Esophagus (tissue), 2 donors: ENCODE results near the gene MBOAT7. TPM values are rescaled to one million over a fixed set of nuclear protein-coding genes. Genes with fewer than 3 reads are reported as not detected.

Source experiments
- H3K27ac ChIP-seq, 2 donors: one replicate each; pipeline ENCODE4 v1.5.1; 2013; ENCODE audit warnings: low read depth in 2 of 2, mild to moderate bottlenecking in 2 of 2, inconsistent platforms in 1 of 2, low read length in 1 of 2, moderate library complexity in 1 of 2
- H3K27me3 ChIP-seq, 2 donors: one replicate each; pipeline ENCODE4 v1.6.1; 2013; ENCODE audit warnings: low read length in 2 of 2, control low read depth in 1 of 2, mild to moderate bottlenecking in 1 of 2; ENCODE audit not compliant: insufficient read depth in 2 of 2, control insufficient read depth in 1 of 2
- H3K36me3 ChIP-seq, 2 donors: one replicate each; pipeline ENCODE4 v1.6.1; 2013; ENCODE audit warnings: low read length in 1 of 2; ENCODE audit not compliant: control insufficient read depth in 2 of 2, insufficient read depth in 2 of 2
- H3K4me1 ChIP-seq, 2 donors: one replicate each; pipeline ENCODE4 v1.6.1; 2013; ENCODE audit warnings: low read length in 1 of 2; ENCODE audit not compliant: control insufficient read depth in 2 of 2, insufficient read depth in 2 of 2
- H3K4me3 ChIP-seq, 2 donors: one replicate each; pipeline ENCODE4 v1.5.1; 2013; ENCODE audit warnings: low read length in 2 of 2, mild to moderate bottlenecking in 2 of 2, low read depth in 1 of 2, moderate library complexity in 1 of 2
- H3K9me3 ChIP-seq, 2 donors: one replicate each; pipeline ENCODE4 v1.6.1; 2013; ENCODE audit warnings: mild to moderate bottlenecking in 2 of 2, low read depth in 1 of 2, low read length in 1 of 2, moderate library complexity in 1 of 2; ENCODE audit not compliant: control insufficient read depth in 2 of 2, insufficient read depth in 1 of 2
- WGBS, 2 donors: extraction: QIAGEN DNeasy Blood & Tissue Kit; methylation state at CpG; one replicate each; pipeline ENCODE4 v1.1.7; 2013; 5-methylcytosine and 5-hydroxymethylcytosine counted together
- polyA plus RNA-seq, 2 donors: library from polyadenylated mRNA; stranded (reverse); fragments of 200-250 nt; gene quantifications; one replicate each; pipeline ENCODE4 v1.2.3, GENCODE V29; 2013
- donor health status: healthy with polysubstance abuse.
- donor health status: Bipolar disorder and iron deficiency.

MBOAT7 gene
- polyA plus RNA-seq, 2 donors: 21.4 to 22.0 TPM

- WGBS, 2 donors: 81% methylated on average over 23 of the region's 23 CpGs
- no peaks in the 10 kb centered on the region for H3K4me1 ChIP-seq
- peaks cover 51 to 76% of the 10 kb centered on the region in 2 donors for H3K36me3 ChIP-seq
- no peak overlapping the region for H3K27ac ChIP-seq
- no peaks in the 10 kb centered on the region for H3K9me3 ChIP-seq
- no peak overlapping the region for H3K4me3 ChIP-seq
- H3K27me3 ChIP-seq: no peaks in the 10 kb centered on the region
Observed at GRCh38 chr19:54151362-54152035, 37.9 kb downstream of the MBOAT7 start.

DNA sequence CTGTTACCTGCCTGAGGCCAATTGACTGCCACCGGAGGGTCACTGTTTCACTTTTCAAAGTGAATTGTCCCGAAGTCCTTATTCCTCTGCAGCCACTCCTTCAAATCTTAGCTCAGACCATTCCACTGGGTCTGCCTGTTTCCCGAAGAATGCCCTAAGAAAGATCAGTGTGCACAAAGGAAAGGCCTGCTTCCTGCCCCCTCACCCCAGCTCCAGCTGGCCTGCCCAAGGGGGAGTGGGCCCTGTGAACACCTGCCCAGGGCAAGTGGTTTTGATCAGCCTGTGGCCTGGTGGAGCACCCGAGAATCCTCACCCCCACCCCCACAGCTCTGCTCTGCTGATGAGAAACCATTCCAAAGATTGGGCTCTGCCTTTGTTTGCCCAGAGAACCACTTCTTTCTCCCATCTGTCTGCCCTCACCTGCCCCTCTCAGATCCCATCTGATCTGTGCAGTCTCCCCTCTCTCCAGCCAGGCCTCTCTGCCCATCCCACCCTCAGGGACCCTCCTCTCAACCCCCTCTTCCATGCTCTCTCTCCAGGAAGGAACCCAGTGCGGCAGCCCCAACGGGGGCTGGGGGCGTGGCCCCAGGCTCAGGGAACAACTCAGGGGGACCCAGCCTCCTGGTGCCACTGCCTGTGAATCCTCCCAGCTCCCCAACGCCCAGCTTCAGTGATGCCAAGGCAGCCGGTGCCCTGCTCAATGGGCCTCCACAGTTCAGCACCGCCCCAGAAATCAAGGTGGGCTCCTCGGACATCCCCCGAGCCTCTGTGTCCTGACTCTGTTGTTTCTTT is 40.2 kb downstream of the MBOAT7 start:
- H3K4me3 ChIP-seq: no peak overlapping the region
- H3K9me3 ChIP-seq: no peaks in the 10 kb centered on the region
- no peaks in the 10 kb centered on the region for H3K27me3 ChIP-seq
- H3K4me1 ChIP-seq: no peaks in the 10 kb centered on the region
- H3K27ac ChIP-seq: no peak overlapping the region
- 81 to 87% methylated on average over 12 of the region's 12 CpGs for whole genome bisulfite sequencing, 2 donors
- peaks cover 45 to 80% of the 10 kb centered on the region in 2 donors for H3K36me3 ChIP-seq

GRCh38 chr19:54148158-54148557 is 41.2 kb downstream of the MBOAT7 start:
- WGBS, 2 donors: 82 to 86% methylated on average over 19 of the region's 19 CpGs
- Histone ChIP-seq H3K4me3 (no peak overlapping the region), H3K27ac (no peak overlapping the region), H3K36me3 (peaks cover 52 to 80% of the 10 kb centered on the region in 2 donors), H3K27me3 (no peaks in the 10 kb centered on the region), H3K4me1 (no peaks in the 10 kb centered on the region), H3K9me3 (no peaks in the 10 kb centered on the region)

- 67 to 77% methylated on average over 3 of the region's 3 CpGs for WGBS, 2 donors
- Histone ChIP-seq H3K9me3 (no peaks in the 10 kb centered on the region), H3K27ac (no peak overlapping the region), H3K36me3 (peaks cover 52 to 80% of the 10 kb centered on the region in 2 donors), H3K4me1 (no peaks in the 10 kb centered on the region), H3K4me3 (no peak overlapping the region), H3K27me3 (no peaks in the 10 kb centered on the region)
Observed at GRCh38 chr19:54147676-54148075, 41.7 kb downstream of the MBOAT7 start.

GRCh38 chr19:54145541-54146158 is 43.7 kb downstream of the MBOAT7 start:
- Histone ChIP-seq H3K27ac (no peak overlapping the region), H3K27me3 (no peaks in the 10 kb centered on the region), H3K4me1 (peaks cover 0 to 5% of the 10 kb centered on the region in 2 donors), H3K36me3 (peaks cover 47 to 70% of the 10 kb centered on the region in 2 donors), H3K4me3 (no peak overlapping the region), H3K9me3 (no peaks in the 10 kb centered on the region)
- 92% methylated on average over 28 of the region's 28 CpGs for WGBS, 2 donors

GRCh38 chr19:54142166-54142780 is 47.1 kb downstream of the MBOAT7 start:
- H3K27ac ChIP-seq: no peak overlapping the region
- WGBS, 2 donors: 77 to 90% methylated on average over 7 of the region's 7 CpGs
- H3K4me3 ChIP-seq: no peak overlapping the region
- no peaks in the 10 kb centered on the region for H3K9me3 ChIP-seq
- H3K4me1 ChIP-seq: peaks cover 2 to 18% of the 10 kb centered on the region in 2 donors
- H3K36me3 ChIP-seq: peaks cover 45 to 56% of the 10 kb centered on the region in 2 donors
- no peaks in the 10 kb centered on the region for H3K27me3 ChIP-seq

- no peak overlapping the region for H3K27ac ChIP-seq
- H3K27me3 ChIP-seq: no peaks in the 10 kb centered on the region
- no peak overlapping the region for H3K4me3 ChIP-seq
- no peaks in the 10 kb centered on the region for H3K9me3 ChIP-seq
- 84 to 90% methylated on average over 3 of the region's 3 CpGs for WGBS, 2 donors
- peaks cover 2 to 18% of the 10 kb centered on the region in 2 donors for H3K4me1 ChIP-seq
- peaks cover 36 to 47% of the 10 kb centered on the region in 2 donors for H3K36me3 ChIP-seq
Observed at GRCh38 chr19:54141356-54141755, 48.0 kb downstream of the MBOAT7 start.

GRCh38 chr19:54138489-54139256 is 50.7 kb downstream of the MBOAT7 start:
- H3K4me1 ChIP-seq: peaks cover 2 to 24% of the 10 kb centered on the region in 2 donors
- peak overlapping the region; percentile 92 to 93 for H3K27ac ChIP-seq
- no peaks in the 10 kb centered on the region for H3K9me3 ChIP-seq
- H3K27me3 ChIP-seq: no peaks in the 10 kb centered on the region
- H3K36me3 ChIP-seq: peaks cover 15 to 21% of the 10 kb centered on the region in 2 donors
- WGBS, 2 donors: 23 to 25% methylated on average over 28 to 31 of the region's 31 CpGs
- H3K4me3 ChIP-seq: peak overlapping the region; percentile 89 to 92
